Caco-2 (cell line): ENCODE measurements around the gene CAPN5. TPM values are rescaled to one million over a fixed set of nuclear protein-coding genes. Genes with fewer than 3 reads are reported as not detected.
"Not testable (repeated sequence)": the region's sequence is repeated elsewhere in the genome, so short reads cannot be mapped to it uniquely, and the experiment has no call there.

ENCODE experiments used
- Bru-seq: library from RNA; stranded (reverse); fragments of 400-500 nt; gene quantifications from one replicate; lab custom pipeline; 2021; lab: Mats Ljungman, UMichigan
- BruChase-seq, 2 experiments: library from RNA; stranded (reverse); fragments of 400-500 nt; gene quantifications; one replicate each; lab custom pipeline; 2021; lab: Mats Ljungman, UMichigan
- BruUV-seq: library from RNA; stranded (reverse); fragments of 400-500 nt; replicated peaks from 2 replicates; lab custom pipeline; 2021; lab: Mats Ljungman, UMichigan
- CTCF ChIA-PET: fragments of 300-600 bp; sonication (Branson Sonifier 250); formaldehyde crosslinking; loops from one replicate; lab custom pipeline; 2022; ENCODE audit warnings: antibody characterized with exemption; lab: Charles Lee
- POLR2A ChIA-PET: fragments of 300-600 bp; sonication (Branson Sonifier 250); formaldehyde crosslinking; loops from one replicate; lab custom pipeline; 2022; ENCODE audit warnings: antibody characterized with exemption; lab: Charles Lee
- DNase-seq, 2 experiments: peaks; one replicate each; pipeline versions ENCODE4 v3.0.0 to v3.0.0-alpha.2; 2020 to 2022
- H3K27me3 ChIP-seq: replicated peaks from 2 replicates; pipeline ENCODE4 v1.6.0; 2011; ENCODE audit warnings: low read length; ENCODE audit not compliant: control insufficient read depth, insufficient read depth
- H3K36me3 ChIP-seq: 2 replicates; pipeline ENCODE4 v1.5.1; 2011; ENCODE audit warnings: low read length; ENCODE audit not compliant: control insufficient read depth, insufficient read depth
- H3K4me1 ChIP-seq: fragments of 250-450 bp; sonication (Bioruptor Pico); 2 replicates; pipeline ENCODE4 v1.5.1; 2020; ENCODE audit warnings: mild to moderate bottlenecking
- H3K4me3 ChIP-seq: 2 replicates; pipeline ENCODE4 v1.5.1; 2011; ENCODE audit warnings: low read depth, mild to moderate bottlenecking, control low read depth, low read length
- H3K9me3 ChIP-seq: fragments of 250-450 bp; sonication (Bioruptor Pico); 2 replicates; pipeline ENCODE4 v1.5.1; 2020; ENCODE audit warnings: mild to moderate bottlenecking, moderate library complexity
- H3K27ac Mint-ChIP-seq: one replicate; pipeline ENCODE4 v1.8.0; 2022; ENCODE audit warnings: mixed read lengths; ENCODE audit not compliant: unreplicated experiment
- H3K27me3 Mint-ChIP-seq: one replicate; pipeline ENCODE4 v1.8.0; 2022; ENCODE audit warnings: mixed read lengths; ENCODE audit not compliant: insufficient read depth, unreplicated experiment
- H3K36me3 Mint-ChIP-seq: one replicate; pipeline ENCODE4 v1.8.0; 2022; ENCODE audit warnings: mild to moderate bottlenecking, mixed read lengths; ENCODE audit not compliant: insufficient read depth, unreplicated experiment
- H3K4me1 Mint-ChIP-seq: one replicate; pipeline ENCODE4 v1.8.0; 2022; ENCODE audit warnings: low read depth, mixed read lengths; ENCODE audit not compliant: unreplicated experiment
- H3K4me3 Mint-ChIP-seq: one replicate; pipeline ENCODE4 v1.8.0; 2022; ENCODE audit warnings: mild to moderate bottlenecking, moderate library complexity, mixed read lengths; ENCODE audit not compliant: unreplicated experiment
- H3K9me3 Mint-ChIP-seq: one replicate; pipeline ENCODE4 v1.8.0; 2022; ENCODE audit warnings: mixed read lengths; ENCODE audit not compliant: unreplicated experiment
- CTCF ChIP-seq, 2 experiments: fragments of 200-600 bp in 1 of 2; IDR thresholded peaks; 1 replicate in 1 of 2; 2 replicates in 1 of 2; pipeline versions ENCODE4 v1.5.1 to v1.8.0; 2011 to 2022; ENCODE audit warnings: antibody characterized with exemption in 1 of 2, control low read depth in 1 of 2, inconsistent platforms in 1 of 2, low read depth in 1 of 2, low read length in 1 of 2, mild to moderate bottlenecking in 1 of 2, moderate library complexity in 1 of 2; ENCODE audit not compliant: insufficient read depth in 1 of 2, severe bottlenecking in 1 of 2, unreplicated experiment in 1 of 2
- intact Hi-C: fragments of 100-400 bp; cut with micrococcal nuclease; formaldehyde crosslinking; loops from one replicate; pipeline ENCODE4 v1.10.0; 2022; ENCODE audit not compliant: unreplicated experiment
- long read RNA-seq: library from polyadenylated mRNA; stranded (forward); transcript quantifications from one replicate; pipeline ENCODE4 v2.0.0, GENCODE V29; 2022
- total RNA-seq: library from RNA; stranded (reverse); gene quantifications from 2 replicates; pipeline ENCODE4 v1.2.3, GENCODE V29; 2022

The CAPN5 gene
- total RNA-seq = 18.8 and 21.2 TPM in 2 replicates
- Bru-seq, nascent RNA = percentile 51 among the genes with signal in this experiment
- BruChase-seq, experiment 1, labeled RNA remaining after a 2-hour chase = percentile 49 among the genes with signal in this experiment
- BruChase-seq, experiment 2, labeled RNA remaining after a 6-hour chase = percentile 54 among the genes with signal in this experiment
- long read RNA-seq, full-length matches to known transcripts = 26 of 38 reads
- long read RNA-seq, partial matches to known transcripts = 6 of 38 reads
- long read RNA-seq, other reads (novel, unspliced or antisense) = 6 of 38 reads

DNA sequence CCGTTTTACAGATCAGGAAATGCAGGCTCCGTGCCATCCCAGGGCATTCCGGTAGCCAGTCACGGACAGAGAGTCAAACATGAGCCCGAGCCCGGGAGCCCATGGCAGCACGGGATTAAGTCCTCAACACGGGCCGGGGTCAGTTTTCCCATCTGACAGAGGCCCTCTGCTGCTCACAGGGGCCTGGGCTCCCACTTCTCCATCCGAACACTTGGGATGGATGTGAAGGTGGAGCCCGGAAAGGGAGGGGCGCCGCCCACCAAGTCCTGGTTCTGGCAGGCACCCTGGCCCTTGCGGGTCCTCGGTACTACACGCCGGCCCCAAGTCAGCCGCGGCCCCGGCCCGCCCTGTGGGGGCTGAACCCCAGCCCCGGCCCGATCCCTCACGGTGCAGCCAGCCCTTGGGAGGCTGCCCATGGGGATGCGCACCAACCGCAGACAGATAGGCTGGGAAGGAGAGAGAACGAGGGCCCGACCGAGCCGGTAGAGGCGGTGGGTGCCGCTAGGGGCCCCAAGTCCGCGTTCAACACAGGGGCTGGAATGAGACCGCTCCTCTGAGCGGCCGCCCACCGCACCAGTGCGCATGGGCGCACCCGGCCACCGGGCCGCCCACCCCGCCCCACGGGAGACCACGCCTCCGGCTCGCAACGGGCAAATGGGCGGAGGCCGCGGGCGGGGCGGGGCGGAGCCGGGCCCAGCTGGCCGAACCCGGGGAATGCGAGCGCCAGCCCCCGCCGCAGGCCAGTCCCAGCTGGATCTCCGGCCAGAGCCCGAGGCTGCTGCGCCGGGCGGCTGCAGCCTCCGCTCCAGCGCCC, at the start of gene CAPN5:
Gene CAPN5 (plus strand): TSS at position 743 of the 814 bp plus-strand sequence. CDS start 17,916 bp downstream, outside the sequence.
- intact Hi-C loops = loop anchor here (1.0 kb wide), 2 partner anchors 19 to 25 kb away; no protein-coding TSS in a partner anchor
- POLR2A ChIA-PET = interaction anchor here (0.6 to 1.0 kb wide), 7 partner anchors 9 to 510 kb away, joined by 3 to 5 read pairs (median 3); no protein-coding TSS in a partner anchor
- Histone ChIP-seq H3K9me3 (peaks cover 3% of the 10 kb centered on the region; the same call in 1 of the 2 replicates), H3K36me3 (no peaks in the 10 kb centered on the region), H3K4me1 (peaks cover 18% of the 10 kb centered on the region), H3K27me3 (no peaks in the 10 kb centered on the region), H3K4me3 (peak within 1 kb of the TSS; percentile 82)
- peak within 1 kb of the TSS; percentile 88 for H3K4me3 Mint-ChIP-seq
- H3K36me3 Mint-ChIP-seq = peaks cover 9% of the 10 kb centered on the region
- DNase-seq = peak; percentile 96 to 100
- CTCF ChIA-PET = interaction anchor here (0.6 to 4.1 kb wide), 15 partner anchors 8 to 692 kb away, joined by 3 to 47 read pairs (median 4); partner anchors contain the start of gene MYO7A
- peak within 1 kb of the TSS; percentile 69 for H3K27ac Mint-ChIP-seq
- H3K9me3 Mint-ChIP-seq = no peaks in the 10 kb centered on the region
- H3K27me3 Mint-ChIP-seq = no peaks in the 10 kb centered on the region
- peaks cover 22% of the 10 kb centered on the region for H3K4me1 Mint-ChIP-seq
- no TSS peak for BruUV-seq
- peak in 1 of 2 experiments; percentile 81 for TF ChIP-seq CTCF (IDR thresholded peaks at IDR 0.05; ENCODE audit: insufficient read depth in 1 of 2, low read depth in 1 of 2, low read length in 1 of 2, severe bottlenecking in 1 of 2, unreplicated experiment in 1 of 2)

- H3K4me1 ChIP-seq, H3K27me3 Mint-ChIP-seq, DNase-seq, H3K27ac Mint-ChIP-seq, BruUV-seq, H3K9me3 Mint-ChIP-seq, H3K4me3 ChIP-seq, POLR2A ChIA-PET, H3K9me3 ChIP-seq, H3K27me3 ChIP-seq, intact Hi-C loops, H3K36me3 ChIP-seq, H3K4me3 Mint-ChIP-seq: not testable (repeated sequence)
- CTCF ChIA-PET = interaction anchor here (1.2 kb wide), 1 partner anchor 99 kb away, joined by 4 read pairs; no protein-coding TSS in a partner anchor
- Mint-ChIP-seq H3K4me1 (peaks cover 23% of the 10 kb centered on the region), H3K36me3 (peaks cover 12% of the 10 kb centered on the region)
Observed at GRCh38 chr11:77018396-77018924, 48.3 kb upstream of the CAPN5 start.

DNA sequence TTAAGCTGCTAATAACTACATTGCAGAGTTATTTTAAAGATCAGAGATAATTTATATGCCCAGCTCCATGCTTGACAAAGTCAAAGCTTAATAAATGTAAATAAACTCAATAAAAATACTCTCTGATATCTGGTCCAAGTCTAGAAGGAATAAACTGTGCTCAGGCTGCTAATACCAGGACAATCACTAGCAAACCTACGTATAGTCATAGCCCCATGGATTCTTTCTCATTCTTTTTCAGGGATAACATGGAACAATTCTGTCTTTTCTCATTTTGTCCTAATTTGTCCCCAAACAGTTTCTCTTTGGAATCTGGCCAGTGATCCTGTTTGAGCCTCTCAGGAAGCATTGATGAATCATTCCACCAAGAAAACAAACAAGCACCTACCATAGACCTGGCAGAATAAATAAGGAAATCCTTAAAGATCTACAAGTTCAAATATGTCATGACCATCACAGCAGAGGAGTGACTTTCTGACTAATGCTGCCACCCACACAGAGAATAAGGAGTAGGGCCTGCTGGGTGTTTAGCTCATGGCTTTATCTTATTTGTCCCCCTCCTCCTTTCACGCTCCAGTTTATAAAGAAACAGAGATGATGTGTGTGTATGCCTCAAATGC, 46.7 kb upstream of the CAPN5 start:
- BruUV-seq = no TSS peak
- no peaks in the 10 kb centered on the region for H3K9me3 Mint-ChIP-seq
- no peak for TF ChIP-seq CTCF (IDR thresholded peaks at IDR 0.05; ENCODE audit: insufficient read depth in 1 of 2, low read depth in 1 of 2, low read length in 1 of 2, severe bottlenecking in 1 of 2, unreplicated experiment in 1 of 2)
- H3K9me3 ChIP-seq = no peaks in the 10 kb centered on the region
- DNase-seq = no peak
- H3K36me3 Mint-ChIP-seq = peaks cover 12% of the 10 kb centered on the region
- H3K4me1 ChIP-seq = peaks cover 9% of the 10 kb centered on the region; the same call in 1 of the 2 replicates
- H3K4me3 ChIP-seq = no peak overlapping the region
- no peaks in the 10 kb centered on the region for H3K36me3 ChIP-seq
- intact Hi-C loops = no loop called here
- no peak overlapping the region for H3K4me3 Mint-ChIP-seq
- no peaks in the 10 kb centered on the region for H3K27me3 ChIP-seq
- H3K27me3 Mint-ChIP-seq = no peaks in the 10 kb centered on the region
- ChIA-PET CTCF (interaction anchor here (0.5 to 1.8 kb wide), 4 partner anchors 30 to 298 kb away, joined by 3 to 7 read pairs (median 4); no protein-coding TSS in a partner anchor), POLR2A (no interaction called here)
- peaks cover 23% of the 10 kb centered on the region for H3K4me1 Mint-ChIP-seq
- H3K27ac Mint-ChIP-seq = no peak overlapping the region
